ENCODE data around the gene PDE6H.

DNA sequence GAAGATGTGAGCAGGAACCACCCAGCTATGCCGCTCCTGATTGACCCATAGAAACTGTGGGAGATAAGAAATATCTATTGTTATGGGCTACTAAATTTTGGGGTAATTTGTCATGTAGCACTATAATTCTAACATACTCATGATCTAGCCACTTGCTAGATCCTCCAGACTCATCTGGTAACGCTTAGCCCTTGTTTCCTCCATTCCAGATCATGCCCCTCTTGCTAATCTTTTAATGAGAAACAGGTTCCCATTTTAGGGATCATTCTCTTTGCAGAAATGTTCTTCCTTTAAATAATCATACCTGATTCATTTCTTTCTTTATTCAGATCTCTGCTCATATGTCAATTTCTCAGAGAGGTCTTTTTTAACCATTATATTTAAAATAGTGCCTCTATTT lies 7.6 kb upstream of the PDE6H start:
- TF ChIP-seq, protein P1, sequence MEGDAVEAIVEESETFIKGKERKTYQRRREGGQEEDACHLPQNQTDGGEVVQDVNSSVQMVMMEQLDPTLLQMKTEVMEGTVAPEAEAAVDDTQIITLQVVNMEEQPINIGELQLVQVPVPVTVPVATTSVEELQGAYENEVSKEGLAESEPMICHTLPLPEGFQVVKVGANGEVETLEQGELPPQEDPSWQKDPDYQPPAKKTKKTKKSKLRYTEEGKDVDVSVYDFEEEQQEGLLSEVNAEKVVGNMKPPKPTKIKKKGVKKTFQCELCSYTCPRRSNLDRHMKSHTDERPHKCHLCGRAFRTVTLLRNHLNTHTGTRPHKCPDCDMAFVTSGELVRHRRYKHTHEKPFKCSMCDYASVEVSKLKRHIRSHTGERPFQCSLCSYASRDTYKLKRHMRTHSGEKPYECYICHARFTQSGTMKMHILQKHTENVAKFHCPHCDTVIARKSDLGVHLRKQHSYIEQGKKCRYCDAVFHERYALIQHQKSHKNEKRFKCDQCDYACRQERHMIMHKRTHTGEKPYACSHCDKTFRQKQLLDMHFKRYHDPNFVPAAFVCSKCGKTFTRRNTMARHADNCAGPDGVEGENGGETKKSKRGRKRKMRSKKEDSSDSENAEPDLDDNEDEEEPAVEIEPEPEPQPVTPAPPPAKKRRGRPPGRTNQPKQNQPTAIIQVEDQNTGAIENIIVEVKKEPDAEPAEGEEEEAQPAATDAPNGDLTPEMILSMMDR (IDR thresholded peaks at IDR 0.05; ENCODE audit: low read depth, low read length, missing input control): no peak
- TF ChIP-seq, protein P2, sequence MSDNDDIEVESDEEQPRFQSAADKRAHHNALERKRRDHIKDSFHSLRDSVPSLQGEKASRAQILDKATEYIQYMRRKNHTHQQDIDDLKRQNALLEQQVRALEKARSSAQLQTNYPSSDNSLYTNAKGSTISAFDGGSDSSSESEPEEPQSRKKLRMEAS (IDR thresholded peaks at IDR 0.05): no peak
- TF ChIP-seq, protein P3, sequence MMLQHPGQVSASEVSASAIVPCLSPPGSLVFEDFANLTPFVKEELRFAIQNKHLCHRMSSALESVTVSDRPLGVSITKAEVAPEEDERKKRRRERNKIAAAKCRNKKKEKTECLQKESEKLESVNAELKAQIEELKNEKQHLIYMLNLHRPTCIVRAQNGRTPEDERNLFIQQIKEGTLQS (IDR thresholded peaks at IDR 0.05): no peak
- no peak for TF ChIP-seq TAF1 (conservative IDR thresholded peaks at IDR 0.05)

Data from liver (tissue), 3 donors.